HG03439 (cell line): Measurements from ENCODE around the gene ZDHHC14.
"Not testable (repeated sequence)": the region's sequence is repeated elsewhere in the genome, so short reads cannot be mapped to it uniquely, and the experiment has no call there.

Source experiments
- ATAC-seq: cut with Tn5 transposase; IDR thresholded peaks from one replicate; pipeline ENCODE4 v1.9.1; 2021; ENCODE audit warnings: mild to moderate bottlenecking, moderate library complexity; ENCODE audit not compliant: unreplicated experiment

The ZDHHC14 gene

GRCh38 chr6:157560063-157560462, 179.1 kb downstream of the ZDHHC14 start:
- not testable (repeated sequence) for ATAC-seq

GRCh38 chr6:157560691-157561413, 179.9 kb downstream of the ZDHHC14 start:
- peak; percentile 3 for ATAC-seq

GRCh38 chr6:157561414-157561790, 180.4 kb downstream of the ZDHHC14 start:
- ATAC-seq: peak; percentile 37

GRCh38 chr6:157561929-157562810, 181.2 kb downstream of the ZDHHC14 start:
- ATAC-seq: peak; percentile 49

- ATAC-seq: no peak
Measured at GRCh38 chr6:157562997-157563396, 182.0 kb downstream of the ZDHHC14 start.

GRCh38 chr6:157563611-157564284, 182.8 kb downstream of the ZDHHC14 start:
- peak; percentile 48 for ATAC-seq

GRCh38 chr6:157568702-157569101, 187.7 kb downstream of the ZDHHC14 start:
- ATAC-seq: no peak

- no peak for ATAC-seq
Measured at GRCh38 chr6:157569543-157569942, 188.6 kb downstream of the ZDHHC14 start.

GRCh38 chr6:157570104-157570503, 189.1 kb downstream of the ZDHHC14 start:
- no peak for ATAC-seq

GRCh38 chr6:157570752-157571151, 189.8 kb downstream of the ZDHHC14 start:
- no peak for ATAC-seq

GRCh38 chr6:157571269-157571668, 190.3 kb downstream of the ZDHHC14 start:
- peak; percentile 73 for ATAC-seq

GRCh38 chr6:157571950-157572349, 191.0 kb downstream of the ZDHHC14 start:
- ATAC-seq: no peak

- ATAC-seq: no peak
Measured at GRCh38 chr6:157574851-157575424, 193.9 kb downstream of the ZDHHC14 start.

- no peak for ATAC-seq
Measured at GRCh38 chr6:157575436-157576145, 194.6 kb downstream of the ZDHHC14 start.

- not testable (repeated sequence) for ATAC-seq
Measured at GRCh38 chr6:157576991-157577390, 196.0 kb downstream of the ZDHHC14 start.

- ATAC-seq: not testable (repeated sequence)
Measured at GRCh38 chr6:157578527-157578926, 197.5 kb downstream of the ZDHHC14 start.

- no peak for ATAC-seq
Measured at GRCh38 chr6:157579467-157580031, 198.6 kb downstream of the ZDHHC14 start.

GRCh38 chr6:157584036-157584435, 203.0 kb downstream of the ZDHHC14 start:
- no peak for ATAC-seq

GRCh38 chr6:157585274-157586087, 204.5 kb downstream of the ZDHHC14 start:
- no peak for ATAC-seq
